Tibial artery (tissue), 4 donors: ENCODE measurements around the gene OSER1.

ENCODE experiments used
- DNase-seq, 2 donors: peaks; one replicate each; pipeline ENCODE4 v3.0.0-alpha.2; 2019
- H3K27ac ChIP-seq, 2 donors: fragments of 200-600 bp; sonication (generic) in 1 of 2; 1 replicate in 1 of 2; 2 replicates in 1 of 2; pipeline ENCODE4 v1.5.1; 2018 to 2019; ENCODE audit warnings: mild to moderate bottlenecking in 1 of 2
- H3K27me3 ChIP-seq, 2 donors: fragments of 200-600 bp; sonication (generic) in 1 of 2; one replicate each; pipeline versions ENCODE4 v1.5.1 to v1.6.0; 2016 to 2019
- H3K36me3 ChIP-seq, 3 donors: fragments of 200-600 bp; sonication (generic) in 2 of 3; one replicate each; pipeline ENCODE4 v1.5.1; 2016 to 2019; ENCODE audit warnings: mild to moderate bottlenecking in 2 of 3
- H3K4me1 ChIP-seq, 4 donors: fragments of 200-600 bp; sonication (generic) in 2 of 4; 1 replicate in 3 of 4; 2 replicates in 1 of 4; pipeline ENCODE4 v1.5.1; 2016 to 2019
- H3K4me3 ChIP-seq, 2 donors: fragments of 200-600 bp; sonication (generic) in 1 of 2; 1 replicate in 1 of 2; 2 replicates in 1 of 2; pipeline ENCODE4 v1.5.1; 2018 to 2019; ENCODE audit warnings: mild to moderate bottlenecking in 2 of 2
- H3K9me3 ChIP-seq, 3 donors: fragments of 200-600 bp; sonication (generic) in 1 of 3; one replicate each; pipeline ENCODE4 v1.5.1; 2016 to 2019
- CTCF ChIP-seq, 2 experiments: fragments of 200-600 bp in 1 of 2; fragments of 450-650 bp in 1 of 2; IDR thresholded peaks; one replicate each; pipeline ENCODE4 v1.5.1; 2017 to 2019; ENCODE audit warnings: antibody characterized with exemption in 2 of 2, mild to moderate bottlenecking in 1 of 2, moderate library complexity in 1 of 2
- intact Hi-C: fragments of 100-400 bp; cut with DNase I; formaldehyde crosslinking; loops from one replicate; pipeline ENCODE4 v1.15.0; 2023; ENCODE audit warnings: low total_unique reads

Gene OSER1

GRCh38 chr20:44209686-44210405 is 725 bp downstream of the OSER1 start:
- no peak for TF ChIP-seq CTCF (IDR thresholded peaks at IDR 0.05)
- intact Hi-C loops, result loop anchor here (10.0 kb wide), 3 partner anchors 315 to 675 kb away; partner anchors contain the start of genes SERINC3 and YWHAB

GRCh38 chr20:44208770-44209169 is 1.8 kb downstream of the OSER1 start:
- intact Hi-C loops, result no loop called here
- peaks cover 0 to 69% (median 39%) of the 10 kb centered on the region in 4 donors for H3K4me1 ChIP-seq
- no peak for DNase-seq
- peak overlapping the region; percentile 96 to 99 for H3K27ac ChIP-seq
- H3K36me3 ChIP-seq, result peaks cover 5 to 23% (median 17%) of the 10 kb centered on the region in 3 donors
- no peaks in the 10 kb centered on the region for H3K27me3 ChIP-seq
- H3K4me3 ChIP-seq, result peak overlapping the region; percentile 78 to 98
- no peak for TF ChIP-seq CTCF (IDR thresholded peaks at IDR 0.05)
- no peaks in the 10 kb centered on the region for H3K9me3 ChIP-seq

More at GRCh38 chr20:44209686-44210405, 725 bp downstream of the OSER1 start:
- Histone ChIP-seq H3K27ac (peak overlapping the region; percentile 96 to 99), H3K36me3 (peaks cover 5 to 19% (median 12%) of the 10 kb centered on the region in 3 donors), H3K9me3 (no peaks in the 10 kb centered on the region), H3K27me3 (no peaks in the 10 kb centered on the region), H3K4me1 (peaks cover 0 to 58% (median 31%) of the 10 kb centered on the region in 4 donors), H3K4me3 (peak overlapping the region; percentile 78 to 98)
- no peak for DNase-seq

DNA sequence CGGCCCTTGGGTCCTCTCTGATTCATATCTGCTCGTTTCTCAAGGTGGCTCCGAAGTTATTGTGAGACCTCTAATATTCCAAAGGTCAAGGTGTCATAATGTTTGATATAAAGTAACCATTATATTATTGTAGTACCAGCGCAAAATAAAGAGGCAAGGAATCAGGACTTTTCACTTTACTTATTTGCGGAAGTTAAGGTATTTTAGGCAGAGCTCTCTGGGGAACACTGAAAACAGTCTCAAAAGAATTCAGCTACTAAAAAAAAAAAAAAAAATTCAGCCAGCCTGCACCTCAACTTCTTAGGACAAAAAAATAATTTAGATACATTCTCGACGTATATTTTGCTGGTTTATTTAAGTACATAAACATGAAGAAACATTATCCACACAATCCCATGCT is 2.4 kb downstream of the OSER1 start:
- Histone ChIP-seq H3K4me1 (peaks cover 0 to 75% (median 43%) of the 10 kb centered on the region in 4 donors), H3K27ac (peak overlapping the region; percentile 96 to 99), H3K4me3 (peak overlapping the region; percentile 78 to 98), H3K9me3 (no peaks in the 10 kb centered on the region), H3K36me3 (peaks cover 5 to 23% (median 17%) of the 10 kb centered on the region in 3 donors), H3K27me3 (no peaks in the 10 kb centered on the region)
- no peak for DNase-seq
- intact Hi-C loops, result no loop called here
- TF ChIP-seq CTCF (IDR thresholded peaks at IDR 0.05), result no peak

- Histone ChIP-seq H3K4me1 (peaks cover 0 to 77% (median 46%) of the 10 kb centered on the region in 4 donors), H3K4me3 (no peak overlapping the region), H3K36me3 (peaks cover 5 to 25% (median 20%) of the 10 kb centered on the region in 3 donors), H3K27ac (peak overlapping the region; percentile 96 to 99), H3K27me3 (no peaks in the 10 kb centered on the region), H3K9me3 (no peaks in the 10 kb centered on the region)
- intact Hi-C loops, result no loop called here
- no peak for DNase-seq
- TF ChIP-seq CTCF (IDR thresholded peaks at IDR 0.05), result no peak
Measured at GRCh38 chr20:44207126-44207723, 3.3 kb downstream of the OSER1 start.

DNA sequence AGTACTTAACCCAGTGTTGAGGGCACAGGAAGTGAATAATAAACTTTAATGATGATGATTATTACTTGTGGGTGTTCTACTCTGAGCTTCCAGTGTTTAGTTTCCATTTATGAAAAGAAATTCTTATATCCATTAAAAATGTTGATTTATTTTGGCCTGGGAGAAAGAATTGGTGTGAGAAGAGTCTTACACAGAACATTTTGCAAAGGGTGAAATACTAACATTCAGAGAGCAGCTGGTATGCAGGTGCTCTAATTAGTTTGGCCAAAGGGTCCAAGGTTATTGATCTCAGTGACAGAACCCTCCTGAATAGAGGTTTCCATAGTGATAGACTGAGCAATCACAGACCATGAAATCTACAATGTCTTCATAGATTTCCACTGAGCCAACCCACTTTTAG is 4.4 kb downstream of the OSER1 start:
- H3K36me3 ChIP-seq, result peaks cover 15 to 36% (median 31%) of the 10 kb centered on the region in 3 donors
- H3K4me3 ChIP-seq, result no peak overlapping the region
- intact Hi-C loops, result no loop called here
- DNase-seq, result no peak
- no peak for TF ChIP-seq CTCF (IDR thresholded peaks at IDR 0.05)
- H3K27ac ChIP-seq, result peak overlapping the region in 1 of 2 donors; percentile 96
- no peaks in the 10 kb centered on the region for H3K9me3 ChIP-seq
- H3K4me1 ChIP-seq, result peaks cover 0 to 68% (median 39%) of the 10 kb centered on the region in 4 donors
- H3K27me3 ChIP-seq, result no peaks in the 10 kb centered on the region
